ENCODE results near the gene NLGN1. TPM values are rescaled to one million over a fixed set of nuclear protein-coding genes. Genes with fewer than 3 reads are reported as not detected.

NLGN1 gene
- total and polyA plus RNA-seq, 2 of the 8 experiments (the other 6 are each of a cell fraction or from before 2014, with no cell fraction given) = 7.8 to 14.8 TPM

DNA sequence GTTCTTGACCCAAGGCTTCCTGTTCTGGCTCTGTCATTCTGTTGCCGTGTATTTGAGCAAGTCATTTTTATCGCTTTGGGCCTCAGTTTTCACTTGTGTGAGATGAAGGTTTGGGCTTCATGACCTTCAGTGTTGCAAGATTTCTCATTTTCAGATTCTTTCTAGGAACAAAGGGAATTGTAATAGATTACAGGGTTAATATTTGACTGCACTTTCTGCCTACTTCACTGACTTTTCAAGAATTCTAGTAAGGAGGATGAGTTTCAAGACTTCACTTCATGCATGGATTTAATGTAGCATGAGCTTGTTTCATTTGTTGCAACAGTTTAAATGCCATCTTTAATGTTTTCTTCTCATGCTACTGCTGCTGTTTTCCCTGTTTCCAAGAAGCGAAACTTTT, 226.5 kb downstream of the NLGN1 start:
- no peak overlapping the region for H4K91ac ChIP-seq (replicated peaks; ENCODE audit: insufficient read length, low read length)
- no peak overlapping the region for H2BK15ac ChIP-seq (ENCODE audit: low read length)
- H3K23ac ChIP-seq (ENCODE audit: insufficient read length) = no peak overlapping the region
- no peak overlapping the region for H2BK120ac ChIP-seq (replicated peaks; ENCODE audit: low read depth, low read length)
- H3K9ac ChIP-seq (replicated peaks in 1 of 4; ENCODE audit: extremely low read depth in 1 of 4, low read depth in 3 of 4, low read length in 3 of 4) = no peak overlapping the region
- no peak overlapping the region for H3K4ac ChIP-seq (replicated peaks; ENCODE audit: insufficient read length, low read depth, low read length)
- H3K27ac ChIP-seq (ENCODE audit: low read depth, low read length) = no peak overlapping the region
- no peak overlapping the region for H2AK5ac ChIP-seq (ENCODE audit: low read depth, low read length)
- no peak overlapping the region for H3K14ac ChIP-seq (ENCODE audit: insufficient read length)
- H3K9me3 ChIP-seq (ENCODE audit: insufficient read depth in 2 of 2, low read depth in 1 of 2, low read length in 1 of 2) = no peaks in the 10 kb centered on the region
- H2AFZ ChIP-seq (ENCODE audit: low read length) = no peak overlapping the region
- no peaks in the 10 kb centered on the region for H4K20me1 ChIP-seq (replicated peaks in 1 of 2; ENCODE audit: control insufficient read depth in 1 of 2, insufficient read depth in 2 of 2, low read length in 2 of 2)
- WGBS, 2 experiments (ENCODE audit: extremely low coverage in 1 of 2, insufficient coverage in 1 of 2, insufficient read length in 1 of 2, insufficient replicate concordance in 2 of 2, low coverage in 1 of 2, low lambda C conversion rate in 2 of 2, missing lambda C conversion rate in 1 of 2) = 94% methylated on average over 3 of the region's 3 CpGs; no CpG with 5 or more reads in 1 of the 2 experiments
- H3K4me2 ChIP-seq (ENCODE audit: insufficient read depth in 1 of 2, low read depth in 2 of 2, low read length in 2 of 2) = no peak overlapping the region
- no peaks in the 10 kb centered on the region for H3K36me3 ChIP-seq (ENCODE audit: control insufficient read depth in 2 of 4, insufficient read depth in 4 of 4, low read length in 3 of 4)
- TF ChIP-seq TAF1 (IDR thresholded peaks at IDR 0.05; ENCODE audit: low read depth, low read length) = no peak
- TF ChIP-seq RBBP5 (IDR thresholded peaks at IDR 0.05; ENCODE audit: borderline replicate concordance, low read depth, low read length) = no peak
- no peak for TF ChIP-seq POU5F1 (IDR thresholded peaks at IDR 0.05; ENCODE audit: low read depth, low read length)
- TF ChIP-seq KDM1A (IDR thresholded peaks at IDR 0.05; ENCODE audit: borderline replicate concordance, low read length) = no peak
- TF ChIP-seq SIRT6 (IDR thresholded peaks at IDR 0.05; ENCODE audit: low read length) = no peak
- no peak for TF ChIP-seq JUN (IDR thresholded peaks at IDR 0.05; ENCODE audit: low read depth, low read length)
- no peak for TF ChIP-seq NRF1 (IDR thresholded peaks at IDR 0.05; ENCODE audit: low read depth, low read length)
- TF ChIP-seq RAD21 (IDR thresholded peaks at IDR 0.05 in 1 of 2, conservative IDR thresholded peaks at IDR 0.05 in 1 of 2; ENCODE audit: low read depth in 2 of 2, low read length in 2 of 2) = no peak
- no peak for TF ChIP-seq FOSL1 (IDR thresholded peaks at IDR 0.05; ENCODE audit: insufficient read depth, low read depth, low read length)
- TF ChIP-seq RXRA (IDR thresholded peaks at IDR 0.05; ENCODE audit: insufficient read depth, low read depth, low read length) = no peak
- no peak for TF ChIP-seq KDM5A (IDR thresholded peaks at IDR 0.05; ENCODE audit: low read length)
- no peak for TF ChIP-seq BRCA1 (IDR thresholded peaks at IDR 0.05; ENCODE audit: low read depth, low read length)
- TF ChIP-seq JUND (IDR thresholded peaks at IDR 0.05; ENCODE audit: low read length) = no peak
- H3K79me2 ChIP-seq (ENCODE audit: control insufficient read depth in 1 of 2, insufficient read depth in 2 of 2, low read length in 2 of 2) = no peaks in the 10 kb centered on the region
- H4K5ac ChIP-seq (ENCODE audit: insufficient read length, low read depth, low read length) = no peak overlapping the region
- POLR2A ChIA-PET (ENCODE audit: partially characterized antibody) = no interaction called here
- no peak overlapping the region for H2BK5ac ChIP-seq (ENCODE audit: low read depth, low read length)
- DNase-seq (ENCODE audit: low read depth in 1 of 2, low spot score in 2 of 2) (no peak), FAIRE-seq (no peak)
- no peak overlapping the region for H3K18ac ChIP-seq (ENCODE audit: extremely low read depth, low read length)
- H3K4me3 ChIP-seq (ENCODE audit: extremely low read depth in 1 of 4, insufficient read depth in 2 of 4, low read depth in 3 of 4, low read length in 4 of 4) = no peak overlapping the region
- no peak overlapping the region for H3K56ac ChIP-seq (replicated peaks; ENCODE audit: insufficient read length, low read depth, low read length)
- no peaks in the 10 kb centered on the region; the same call in 1 of the 2 replicates for H3K79me1 ChIP-seq (ENCODE audit: low read depth, low read length)
- no peaks in the 10 kb centered on the region for H3K4me1 ChIP-seq (replicated peaks in 1 of 4; ENCODE audit: control insufficient read depth in 3 of 4, insufficient read depth in 4 of 4, low read length in 3 of 4)
- CTCF ChIA-PET (ENCODE audit: partially characterized antibody) = interaction anchor here (0.6 to 1.3 kb wide), 4 partner anchors 12 to 348 kb away, joined by 3 read pairs; no protein-coding TSS in a partner anchor
- H4K8ac ChIP-seq (ENCODE audit: extremely low read depth, insufficient read depth, low read length) = no peak overlapping the region
- no peak overlapping the region for H2BK20ac ChIP-seq (ENCODE audit: low read length)
- no peaks in the 10 kb centered on the region for H3K23me2 ChIP-seq (ENCODE audit: low read depth, low read length)
- no peak overlapping the region for H2BK12ac ChIP-seq (ENCODE audit: low read depth, low read length)
- no peaks in the 10 kb centered on the region for H3K27me3 ChIP-seq (replicated peaks in 1 of 4; ENCODE audit: control insufficient read depth in 3 of 4, extremely low read depth in 1 of 4, insufficient read depth in 3 of 4, low read length in 3 of 4)
